Muscle of leg (tissue), 11 donors: ENCODE data around the gene RER1. TPM values are rescaled to one million over a fixed set of nuclear protein-coding genes. Genes with fewer than 3 reads are reported as not detected.
"Not testable (repeated sequence)": the region's sequence is repeated elsewhere in the genome, so short reads cannot be mapped to it uniquely, and the experiment has no call there.

ENCODE experiments used
- DNase-seq: peaks from one replicate; pipeline ENCODE4 v3.0.0; 2013
- H3K27ac ChIP-seq: one replicate; pipeline ENCODE4 v1.5.1; 2013; ENCODE audit warnings: mild to moderate bottlenecking, low read length, control low read depth
- H3K27me3 ChIP-seq: one replicate; pipeline ENCODE4 v1.6.1; 2013; ENCODE audit warnings: low read length; ENCODE audit not compliant: control insufficient read depth, insufficient read depth
- H3K36me3 ChIP-seq: one replicate; pipeline ENCODE4 v1.6.1; 2013; ENCODE audit warnings: low read length; ENCODE audit not compliant: control insufficient read depth, insufficient read depth
- H3K4me1 ChIP-seq: one replicate; pipeline ENCODE4 v1.6.1; 2013; ENCODE audit warnings: low read length; ENCODE audit not compliant: control insufficient read depth, insufficient read depth
- H3K4me3 ChIP-seq: one replicate; pipeline ENCODE4 v1.5.1; 2013; ENCODE audit warnings: low read length, control low read depth
- H3K9me3 ChIP-seq: replicated peaks from 2 replicates; pipeline ENCODE4 v1.6.1; 2013; ENCODE audit warnings: low read depth, low read length; ENCODE audit not compliant: control insufficient read depth
- WGBS: methylation state at CpG from one replicate; pipeline ENCODE4 v1.1.5; 2013; ENCODE audit warnings: missing lambda C conversion rate; ENCODE audit not compliant: insufficient coverage; 5-methylcytosine and 5-hydroxymethylcytosine counted together
- polyA plus RNA-seq, 8 donors: library from polyadenylated mRNA; unstranded; fragments of 120-200 nt; gene quantifications; one replicate each; pipeline versions ENCODE4 v1.2.1 to v1.2.3, GENCODE V29; 2013; ENCODE audit warnings: inconsistent platforms in 1 of 8, low replicate concordance in 1 of 8; ENCODE audit not compliant: insufficient read length in 8 of 8, insufficient read depth in 1 of 8
- total RNA-seq: library from RNA; stranded (reverse); fragments of 120-200 nt; gene quantifications from one replicate; pipeline ENCODE4 v1.2.4, GENCODE V29; 2013

The RER1 gene
- total and polyA plus RNA-seq, 9 donors: 57.5 to 86.6 (median 69.3) TPM

DNA sequence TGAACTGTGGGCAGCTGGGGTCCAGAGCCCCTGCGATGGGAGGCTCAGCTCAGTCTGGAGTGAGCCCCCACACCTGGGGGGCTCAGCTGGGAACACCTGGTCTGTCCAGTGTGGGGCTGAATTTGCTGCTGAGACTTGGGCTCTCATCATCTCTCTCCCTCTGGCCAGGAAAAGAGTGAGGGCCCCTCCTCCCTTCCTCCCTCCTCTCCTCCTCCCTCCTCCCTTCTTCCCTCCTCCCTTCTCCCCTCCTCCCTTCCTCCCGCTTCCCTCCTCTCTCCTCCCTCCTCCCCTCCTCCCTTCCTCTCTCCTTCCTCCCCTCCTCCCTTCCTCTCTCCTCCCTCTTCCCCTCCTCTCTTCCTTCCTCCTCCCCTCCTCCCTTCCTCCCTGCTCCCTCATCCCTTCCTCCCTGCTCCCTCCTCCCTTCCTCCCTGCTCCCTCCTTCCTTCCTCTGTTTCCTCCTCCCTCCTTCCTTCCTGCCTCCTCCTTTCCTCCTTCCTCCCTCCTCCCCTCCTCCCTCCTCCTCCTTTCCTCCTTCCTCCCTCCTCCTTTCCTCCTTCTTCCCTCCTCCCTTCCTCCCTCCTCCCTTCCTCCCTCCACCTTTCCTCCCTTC, 44.2 kb downstream of the RER1 start:
- Histone ChIP-seq H3K27me3 (peaks cover 37% of the 10 kb centered on the region), H3K4me1 (no peaks in the 10 kb centered on the region), H3K36me3 (no peaks in the 10 kb centered on the region), H3K4me3 (no peak overlapping the region), H3K9me3 (no peaks in the 10 kb centered on the region), H3K27ac (no peak overlapping the region)
- WGBS: 33% methylated on average over 1 of the region's 2 CpGs
- DNase-seq: no peak

GRCh38 chr1:2436876-2437275, 45.2 kb downstream of the RER1 start:
- no peaks in the 10 kb centered on the region for H3K9me3 ChIP-seq
- peaks cover 38% of the 10 kb centered on the region for H3K27me3 ChIP-seq
- DNase-seq: no peak
- H3K36me3 ChIP-seq: no peaks in the 10 kb centered on the region
- no peak overlapping the region for H3K4me3 ChIP-seq
- 81% methylated on average over 7 of the region's 7 CpGs for WGBS
- H3K4me1 ChIP-seq: no peaks in the 10 kb centered on the region
- no peak overlapping the region for H3K27ac ChIP-seq

- DNase-seq: no peak
- H3K36me3 ChIP-seq: no peaks in the 10 kb centered on the region
- 77% methylated on average over 12 of the region's 15 CpGs for WGBS
- H3K4me1 ChIP-seq: no peaks in the 10 kb centered on the region
- no peak overlapping the region for H3K4me3 ChIP-seq
- H3K27me3 ChIP-seq: peaks cover 38% of the 10 kb centered on the region
- no peak overlapping the region for H3K27ac ChIP-seq
- H3K9me3 ChIP-seq: no peaks in the 10 kb centered on the region
Observed at GRCh38 chr1:2437617-2438016, 46.0 kb downstream of the RER1 start.

- H3K4me1 ChIP-seq: no peaks in the 10 kb centered on the region
- peaks cover 38% of the 10 kb centered on the region for H3K27me3 ChIP-seq
- H3K4me3 ChIP-seq: no peak overlapping the region
- no peak for DNase-seq
- no peaks in the 10 kb centered on the region for H3K36me3 ChIP-seq
- H3K9me3 ChIP-seq: no peaks in the 10 kb centered on the region
- H3K27ac ChIP-seq: no peak overlapping the region
- WGBS: 55% methylated on average over 12 of the region's 15 CpGs
Observed at GRCh38 chr1:2438038-2438437, 46.4 kb downstream of the RER1 start.

DNA sequence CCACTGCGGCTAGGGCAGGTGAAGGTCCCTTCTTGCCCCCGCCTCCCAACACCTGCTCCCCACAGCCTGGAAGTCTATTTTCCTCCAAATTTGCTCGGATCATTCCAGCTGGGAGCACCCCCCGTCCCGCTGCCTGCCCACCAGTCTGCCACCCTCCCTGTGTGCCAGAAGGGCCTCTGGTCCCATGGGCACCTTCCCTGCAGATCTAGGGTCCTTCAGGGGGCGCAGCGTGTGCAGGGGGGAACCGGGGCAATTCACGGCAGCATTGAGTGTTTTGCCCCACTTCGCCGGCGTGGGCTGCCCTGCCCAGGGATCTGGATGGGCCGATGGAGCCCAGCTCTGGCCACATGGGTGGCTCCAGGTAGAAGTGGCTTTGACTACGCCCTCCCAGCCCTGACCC, 47.0 kb downstream of the RER1 start:
- 88% methylated on average over 14 of the region's 14 CpGs for WGBS
- no peaks in the 10 kb centered on the region for H3K36me3 ChIP-seq
- H3K4me3 ChIP-seq: no peak overlapping the region
- H3K9me3 ChIP-seq: no peaks in the 10 kb centered on the region
- no peak for DNase-seq
- H3K27ac ChIP-seq: no peak overlapping the region
- H3K27me3 ChIP-seq: peaks cover 36% of the 10 kb centered on the region
- no peaks in the 10 kb centered on the region for H3K4me1 ChIP-seq

DNA sequence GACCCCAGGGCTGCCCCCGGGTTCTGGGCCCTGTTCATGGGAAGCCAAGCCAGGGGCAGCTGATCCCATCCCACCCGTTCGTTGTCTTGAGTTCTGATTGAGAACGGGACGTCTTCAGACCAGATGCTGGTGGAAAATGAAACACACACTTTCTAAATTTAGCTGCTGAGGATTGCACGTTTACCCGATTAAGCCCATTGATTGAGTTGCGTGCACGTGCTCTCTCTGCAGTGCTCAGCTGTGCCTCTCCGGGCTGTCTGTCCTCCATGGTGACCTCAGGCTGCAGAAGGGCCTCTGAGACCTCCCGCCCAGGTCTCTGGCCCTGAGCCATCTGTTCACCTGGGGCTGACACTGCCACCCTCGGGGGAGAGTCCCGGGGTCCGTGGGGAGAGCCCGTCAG, 47.7 kb downstream of the RER1 start:
- Histone ChIP-seq H3K36me3 (no peaks in the 10 kb centered on the region), H3K4me3 (no peak overlapping the region), H3K4me1 (no peaks in the 10 kb centered on the region), H3K27me3 (peaks cover 34% of the 10 kb centered on the region), H3K9me3 (no peaks in the 10 kb centered on the region), H3K27ac (no peak overlapping the region)
- 54% methylated on average over 14 of the region's 15 CpGs for WGBS
- DNase-seq: no peak

GRCh38 chr1:2440346-2440745, 48.7 kb downstream of the RER1 start:
- not testable (repeated sequence) for H3K36me3 ChIP-seq, H3K4me1 ChIP-seq, H3K27ac ChIP-seq, H3K4me3 ChIP-seq, H3K9me3 ChIP-seq, DNase-seq
- WGBS: 94% methylated on average over 23 of the region's 23 CpGs
- peaks cover 38% of the 10 kb centered on the region for H3K27me3 ChIP-seq

- no peak for DNase-seq
- Histone ChIP-seq H3K4me1 (peaks cover 2% of the 10 kb centered on the region), H3K27ac (no peak overlapping the region), H3K9me3 (no peaks in the 10 kb centered on the region), H3K4me3 (no peak overlapping the region), H3K36me3 (no peaks in the 10 kb centered on the region), H3K27me3 (peaks cover 52% of the 10 kb centered on the region)
- WGBS: 75% methylated on average over 13 of the region's 13 CpGs
Observed at GRCh38 chr1:2441746-2442145, 50.1 kb downstream of the RER1 start.

- no CpG with 5 or more reads among the region's 6 CpGs for WGBS
- Histone ChIP-seq H3K27me3 (peaks cover 61% of the 10 kb centered on the region), H3K4me3 (no peak overlapping the region), H3K36me3 (no peaks in the 10 kb centered on the region), H3K27ac (no peak overlapping the region), H3K9me3 (no peaks in the 10 kb centered on the region), H3K4me1 (peaks cover 2% of the 10 kb centered on the region)
- DNase-seq: no peak
Observed at GRCh38 chr1:2442661-2443060, 51.0 kb downstream of the RER1 start.

DNA sequence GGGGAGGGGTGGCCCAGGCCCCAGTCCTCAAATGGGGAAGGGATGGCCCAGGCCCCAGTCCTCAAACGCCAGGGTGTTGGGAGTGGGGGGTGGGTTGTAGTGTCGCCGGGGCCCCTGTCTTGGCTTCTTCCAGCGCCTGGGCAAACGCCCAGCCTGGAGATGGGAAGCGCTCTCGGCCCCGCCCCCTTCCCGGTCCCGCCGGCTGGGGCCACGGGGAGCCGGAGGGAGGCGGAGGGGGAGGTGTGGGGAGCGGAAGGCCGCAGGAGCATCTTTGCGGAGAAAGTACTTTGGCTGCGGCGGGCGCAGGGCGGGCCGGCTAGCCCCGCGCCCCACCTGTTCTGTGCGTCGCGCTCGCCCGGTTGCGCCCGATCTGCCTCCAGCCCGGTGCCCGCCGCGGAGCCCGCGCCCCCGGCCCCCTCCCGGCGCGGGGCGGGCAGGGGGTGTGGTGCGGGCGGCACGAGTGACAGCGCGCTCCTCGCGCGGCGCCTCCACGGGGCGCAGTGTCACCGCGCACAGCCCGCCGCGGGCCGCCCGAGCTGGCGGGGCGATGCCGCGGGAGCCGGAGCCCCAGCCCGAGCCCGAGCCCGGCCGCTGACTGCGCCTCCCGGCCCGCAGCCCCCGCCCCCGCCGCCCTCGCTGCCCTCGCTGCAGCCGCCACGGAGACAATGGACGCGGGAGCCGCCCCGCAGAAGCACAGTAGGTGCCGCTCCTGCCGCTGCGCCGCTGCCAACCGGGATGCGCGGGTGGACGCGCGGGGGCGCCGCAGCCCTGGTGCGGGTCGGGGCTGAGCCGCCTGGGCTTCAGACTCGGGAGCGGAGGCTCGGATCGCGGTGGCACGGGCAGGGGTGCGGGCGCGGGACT, 51.9 kb downstream of the RER1 start:
- peak; percentile 16 for DNase-seq
- Histone ChIP-seq H3K36me3 (no peaks in the 10 kb centered on the region), H3K27ac (no peak overlapping the region), H3K9me3 (no peaks in the 10 kb centered on the region), H3K4me3 (no peak overlapping the region), H3K4me1 (peaks cover 2% of the 10 kb centered on the region), H3K27me3 (peaks cover 64% of the 10 kb centered on the region)
- under 1% methylated on average over 107 of the region's 107 CpGs for WGBS
